ENCODE results near the gene DALRD3. TPM values are rescaled to one million over a fixed set of nuclear protein-coding genes. Genes with fewer than 3 reads are reported as not detected.
A peak's percentile ranks its signal among the peaks of the same experiment; 100 is the strongest.

DALRD3 gene
- total RNA-seq, 1 donor from 2014 or later: 19.0 TPM

GRCh38 chr3:49028673-49029562 is 10.5 kb upstream of the DALRD3 start, which contains the start of gene IMPDH2:
IMPDH2 (minus strand) TSS chr3:49029398; CDS start chr3:49029350, 48 bp downstream.
- peaks cover 73% of the 10 kb centered on the region for H3K36me3 ChIP-seq
- TF ChIP-seq CTCF (IDR thresholded peaks at IDR 0.05): no peak
- intact Hi-C loops (cut with DNase I): no loop called here
- peak; percentile 97 for DNase-seq
- H3K9me3 ChIP-seq: no peaks in the 10 kb centered on the region
- H3K27ac ChIP-seq: peak within 1 kb of the TSS; percentile 93
- peak; percentile 96 for ATAC-seq
- peak within 1 kb of the TSS; percentile 80 for H3K4me3 ChIP-seq
- peaks cover 11% of the 10 kb centered on the region for H3K4me1 ChIP-seq
- H3K27me3 ChIP-seq: no peaks in the 10 kb centered on the region

- Histone ChIP-seq H3K27me3 (no peaks in the 10 kb centered on the region), H3K4me3 (peak overlapping the region; percentile 80), H3K27ac (peak overlapping the region; percentile 93), H3K36me3 (peaks cover 74% of the 10 kb centered on the region), H3K9me3 (no peaks in the 10 kb centered on the region), H3K4me1 (peaks cover 12% of the 10 kb centered on the region)
- ATAC-seq (no peak), DNase-seq (no peak)
- TF ChIP-seq CTCF (IDR thresholded peaks at IDR 0.05): no peak
- intact Hi-C loops (cut with DNase I): no loop called here
Observed at GRCh38 chr3:49028298-49028672, 9.9 kb upstream of the DALRD3 start.

- H3K36me3 ChIP-seq: peaks cover 72% of the 10 kb centered on the region
- H3K4me1 ChIP-seq: peaks cover 19% of the 10 kb centered on the region
- no peaks in the 10 kb centered on the region for H3K9me3 ChIP-seq
- ATAC-seq (no peak), DNase-seq (no peak)
- intact Hi-C loops (cut with DNase I): no loop called here
- TF ChIP-seq CTCF (IDR thresholded peaks at IDR 0.05): no peak
- H3K27me3 ChIP-seq: no peaks in the 10 kb centered on the region
- no peak overlapping the region for H3K4me3 ChIP-seq
- peak overlapping the region; percentile 93 for H3K27ac ChIP-seq
Observed at GRCh38 chr3:49027634-49028033, 9.3 kb upstream of the DALRD3 start.

GRCh38 chr3:49026536-49026935 is 8.2 kb upstream of the DALRD3 start:
- Histone ChIP-seq H3K4me1 (peaks cover 20% of the 10 kb centered on the region), H3K4me3 (no peak overlapping the region), H3K27me3 (no peaks in the 10 kb centered on the region), H3K36me3 (peaks cover 61% of the 10 kb centered on the region), H3K27ac (no peak overlapping the region), H3K9me3 (no peaks in the 10 kb centered on the region)
- intact Hi-C loops (cut with DNase I): no loop called here
- TF ChIP-seq CTCF (IDR thresholded peaks at IDR 0.05): no peak
- DNase-seq (no peak), ATAC-seq (no peak)

GRCh38 chr3:49025793-49026520 is 7.6 kb upstream of the DALRD3 start:
- Histone ChIP-seq H3K27me3 (no peaks in the 10 kb centered on the region), H3K9me3 (no peaks in the 10 kb centered on the region), H3K4me1 (peaks cover 20% of the 10 kb centered on the region), H3K27ac (no peak overlapping the region), H3K4me3 (no peak overlapping the region), H3K36me3 (peaks cover 55% of the 10 kb centered on the region)
- no peak for TF ChIP-seq CTCF (IDR thresholded peaks at IDR 0.05)
- ATAC-seq (no peak), DNase-seq (no peak)
- intact Hi-C loops (cut with DNase I): no loop called here
